Measurements from ENCODE around the gene PRKD2. TPM values are rescaled to one million over a fixed set of nuclear protein-coding genes. Genes with fewer than 3 reads are reported as not detected.

The PRKD2 gene
- total RNA-seq (8.2 and 11.6 TPM in 2 replicates), polyA plus RNA-seq (8.1 and 10.8 TPM in 2 replicates), polyA minus RNA-seq (ENCODE audit: low replicate concordance) (30.1 and 48.5 TPM in 2 replicates)
- polyA plus RNA-seq (2012) = 15.0 and 22.3 TPM in 2 replicates

DNA sequence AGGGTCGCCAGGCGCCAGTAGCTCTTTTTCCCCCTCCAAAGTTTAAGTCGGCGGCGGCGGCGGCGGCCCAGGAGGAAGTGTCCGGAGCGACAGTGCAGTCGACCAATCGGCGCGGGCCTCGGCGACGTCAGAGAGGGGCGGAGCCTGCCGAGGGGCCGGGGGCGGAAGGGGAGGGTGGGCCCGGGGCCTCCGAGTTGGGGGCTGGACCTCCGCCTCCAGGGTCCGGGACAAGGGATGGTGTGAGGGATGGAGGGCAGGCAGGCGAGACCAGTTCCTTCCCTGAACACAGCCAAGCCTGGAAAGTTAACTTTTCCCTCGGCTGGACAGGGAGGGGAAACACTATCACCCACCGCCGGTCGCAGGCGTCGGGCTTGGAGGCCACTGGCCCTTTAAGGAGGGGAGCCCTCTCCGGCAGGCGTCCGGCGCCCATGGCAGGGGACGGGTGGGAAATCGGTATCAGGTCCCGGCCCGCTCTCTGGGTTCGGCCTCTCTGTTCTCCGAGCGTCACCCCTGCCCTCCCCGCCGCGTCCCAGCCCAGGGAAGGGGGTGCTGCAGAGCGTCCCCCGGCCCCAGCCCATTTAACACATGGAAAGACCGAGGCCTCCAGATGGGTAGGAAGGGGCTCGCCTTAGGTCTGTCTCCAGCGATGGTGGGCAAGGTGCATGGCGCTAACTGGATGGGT is at the start of gene PRKD2:
Gene PRKD2, minus strand, starts transcription at position 81 of the 682 bp plus-strand sequence. CDS start 744 bp downstream, outside the sequence.
- Histone ChIP-seq H3K4me2 (ENCODE audit: extremely low read depth, insufficient read depth, low read length) (peak within 1 kb of the TSS; percentile 95), H3K4me3 (replicated peaks in 1 of 4; ENCODE audit: control extremely low read depth in 1 of 4, insufficient read depth in 1 of 4, low read depth in 3 of 4, low read length in 4 of 4) (peak within 1 kb of the TSS; percentile 75 to 89 (median 76)), H3K27me3 (ENCODE audit: control insufficient read depth, insufficient read depth, low read length) (no peaks in the 10 kb centered on the region), H3K9me3 (ENCODE audit: control insufficient read depth, insufficient read depth, low read depth, low read length) (no peaks in the 10 kb centered on the region), H3K36me3 (ENCODE audit: control insufficient read depth, insufficient read depth, low read length) (peaks cover 16% of the 10 kb centered on the region), H3K79me2 (ENCODE audit: control insufficient read depth, insufficient read depth, low read length) (peaks cover 17% of the 10 kb centered on the region), H3K4me1 (ENCODE audit: control insufficient read depth, extremely low read depth, insufficient read depth, low read length) (peaks cover 2% of the 10 kb centered on the region), H2AFZ (ENCODE audit: low read length) (peak within 1 kb of the TSS; percentile 83), H4K20me1 (ENCODE audit: control insufficient read depth, extremely low read depth, insufficient read depth, low read length) (no peaks in the 10 kb centered on the region), H3K9ac (ENCODE audit: insufficient read depth, low read length) (peak within 1 kb of the TSS; percentile 84), H3K27ac (ENCODE audit: insufficient read depth, low read length) (peak within 1 kb of the TSS; percentile 88)
- peak; percentile 79 to 82 for DNase-seq (ENCODE audit: low read depth in 2 of 2)
- TF ChIP-seq, protein P1, sequence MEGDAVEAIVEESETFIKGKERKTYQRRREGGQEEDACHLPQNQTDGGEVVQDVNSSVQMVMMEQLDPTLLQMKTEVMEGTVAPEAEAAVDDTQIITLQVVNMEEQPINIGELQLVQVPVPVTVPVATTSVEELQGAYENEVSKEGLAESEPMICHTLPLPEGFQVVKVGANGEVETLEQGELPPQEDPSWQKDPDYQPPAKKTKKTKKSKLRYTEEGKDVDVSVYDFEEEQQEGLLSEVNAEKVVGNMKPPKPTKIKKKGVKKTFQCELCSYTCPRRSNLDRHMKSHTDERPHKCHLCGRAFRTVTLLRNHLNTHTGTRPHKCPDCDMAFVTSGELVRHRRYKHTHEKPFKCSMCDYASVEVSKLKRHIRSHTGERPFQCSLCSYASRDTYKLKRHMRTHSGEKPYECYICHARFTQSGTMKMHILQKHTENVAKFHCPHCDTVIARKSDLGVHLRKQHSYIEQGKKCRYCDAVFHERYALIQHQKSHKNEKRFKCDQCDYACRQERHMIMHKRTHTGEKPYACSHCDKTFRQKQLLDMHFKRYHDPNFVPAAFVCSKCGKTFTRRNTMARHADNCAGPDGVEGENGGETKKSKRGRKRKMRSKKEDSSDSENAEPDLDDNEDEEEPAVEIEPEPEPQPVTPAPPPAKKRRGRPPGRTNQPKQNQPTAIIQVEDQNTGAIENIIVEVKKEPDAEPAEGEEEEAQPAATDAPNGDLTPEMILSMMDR (conservative IDR thresholded peaks at IDR 0.05 in 1 of 2, IDR thresholded peaks at IDR 0.05 in 1 of 2; ENCODE audit: low read depth in 1 of 2, low read length in 2 of 2) = no peak
- TF ChIP-seq EZH2 (IDR thresholded peaks at IDR 0.05; ENCODE audit: low read length, missing control alignments) = no peak

DNA sequence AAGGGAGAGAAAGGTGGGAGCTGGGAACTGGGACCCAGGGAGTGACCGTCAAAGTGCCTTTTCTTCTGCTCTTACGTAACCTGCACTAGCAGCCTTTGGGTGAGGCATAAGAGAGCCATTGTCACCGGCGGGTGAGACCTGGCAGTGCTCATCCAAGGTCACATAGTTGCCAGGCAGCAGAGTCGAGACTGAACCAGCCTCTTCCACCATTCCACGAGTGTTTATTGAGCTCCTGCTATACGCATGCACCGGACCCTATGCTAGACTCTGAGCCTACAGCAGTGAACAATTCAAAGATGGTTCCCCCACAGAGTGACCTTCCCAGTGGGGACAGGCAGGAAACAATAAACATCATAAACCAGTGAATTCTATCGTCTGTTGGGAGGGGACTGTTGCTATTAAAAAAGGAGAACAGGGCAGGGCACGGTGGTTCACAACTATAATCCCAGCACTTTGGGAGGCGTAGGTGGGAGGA is 47.9 kb upstream of the PRKD2 start:
- H3K4me3 ChIP-seq (replicated peaks in 1 of 4; ENCODE audit: control extremely low read depth in 1 of 4, insufficient read depth in 1 of 4, low read depth in 3 of 4, low read length in 4 of 4) = no peak overlapping the region
- peaks cover 6% of the 10 kb centered on the region for H3K4me1 ChIP-seq (ENCODE audit: control insufficient read depth, extremely low read depth, insufficient read depth, low read length)
- H3K36me3 ChIP-seq (ENCODE audit: control insufficient read depth, insufficient read depth, low read length) = no peaks in the 10 kb centered on the region
- TF ChIP-seq, protein P1 (conservative IDR thresholded peaks at IDR 0.05 in 1 of 2, IDR thresholded peaks at IDR 0.05 in 1 of 2; ENCODE audit: low read depth in 1 of 2, low read length in 2 of 2) = no peak
- no peak overlapping the region for H2AFZ ChIP-seq (ENCODE audit: low read length)
- no peaks in the 10 kb centered on the region for H3K79me2 ChIP-seq (ENCODE audit: control insufficient read depth, insufficient read depth, low read length)
- no peak overlapping the region for H3K27ac ChIP-seq (ENCODE audit: insufficient read depth, low read length)
- H3K9me3 ChIP-seq (ENCODE audit: control insufficient read depth, insufficient read depth, low read depth, low read length) = no peaks in the 10 kb centered on the region
- no peak overlapping the region for H3K9ac ChIP-seq (ENCODE audit: insufficient read depth, low read length)
- no peak for DNase-seq (ENCODE audit: low read depth in 2 of 2)
- H3K27me3 ChIP-seq (ENCODE audit: control insufficient read depth, insufficient read depth, low read length) = no peaks in the 10 kb centered on the region
- no peaks in the 10 kb centered on the region for H4K20me1 ChIP-seq (ENCODE audit: control insufficient read depth, extremely low read depth, insufficient read depth, low read length)
- H3K4me2 ChIP-seq (ENCODE audit: extremely low read depth, insufficient read depth, low read length) = no peak overlapping the region

DNA sequence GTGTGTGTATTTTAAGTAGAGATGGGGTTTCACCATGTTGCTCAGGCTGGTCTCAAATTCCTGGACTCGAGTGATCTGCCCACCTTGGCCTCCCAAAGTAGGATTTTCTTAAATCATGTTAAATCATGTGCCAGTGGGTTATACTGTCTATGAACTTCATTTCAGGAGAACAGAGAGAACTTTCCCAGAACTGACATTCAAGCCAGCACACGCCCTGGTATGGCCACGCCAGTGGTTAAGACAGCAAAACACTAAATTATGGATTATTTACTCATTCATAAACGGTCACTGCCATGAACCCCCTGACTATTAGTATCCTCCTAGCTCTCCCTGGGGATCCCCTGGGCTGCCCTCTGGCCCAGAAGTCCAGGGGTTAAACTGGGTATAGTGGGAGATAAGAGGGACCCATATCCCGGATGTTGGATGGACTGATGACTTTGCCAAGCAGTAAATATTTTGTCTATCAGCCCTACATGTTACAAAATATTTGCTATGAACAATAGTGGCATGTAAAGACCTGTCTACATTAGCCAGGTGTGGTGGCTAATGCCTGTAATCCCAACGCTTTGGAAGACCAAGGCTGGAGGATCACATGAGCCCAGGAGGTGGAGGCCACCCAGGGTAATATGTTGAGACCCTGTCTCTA is 45.5 kb upstream of the PRKD2 start:
- Histone ChIP-seq H3K36me3 (ENCODE audit: control insufficient read depth, insufficient read depth, low read length) (peaks cover 2% of the 10 kb centered on the region), H4K20me1 (ENCODE audit: control insufficient read depth, extremely low read depth, insufficient read depth, low read length) (no peaks in the 10 kb centered on the region), H2AFZ (ENCODE audit: low read length) (no peak overlapping the region), H3K9me3 (ENCODE audit: control insufficient read depth, insufficient read depth, low read depth, low read length) (no peaks in the 10 kb centered on the region), H3K27me3 (ENCODE audit: control insufficient read depth, insufficient read depth, low read length) (no peaks in the 10 kb centered on the region), H3K9ac (ENCODE audit: insufficient read depth, low read length) (no peak overlapping the region), H3K4me3 (replicated peaks in 1 of 4; ENCODE audit: control extremely low read depth in 1 of 4, insufficient read depth in 1 of 4, low read depth in 3 of 4, low read length in 4 of 4) (no peak overlapping the region), H3K4me2 (ENCODE audit: extremely low read depth, insufficient read depth, low read length) (no peak overlapping the region), H3K27ac (ENCODE audit: insufficient read depth, low read length) (no peak overlapping the region), H3K4me1 (ENCODE audit: control insufficient read depth, extremely low read depth, insufficient read depth, low read length) (peaks cover 11% of the 10 kb centered on the region), H3K79me2 (ENCODE audit: control insufficient read depth, insufficient read depth, low read length) (no peaks in the 10 kb centered on the region)
- DNase-seq (ENCODE audit: low read depth in 2 of 2) = no peak
- TF ChIP-seq EZH2 (IDR thresholded peaks at IDR 0.05; ENCODE audit: low read length, missing control alignments) = no peak
- TF ChIP-seq, protein P1 (conservative IDR thresholded peaks at IDR 0.05 in 1 of 2, IDR thresholded peaks at IDR 0.05 in 1 of 2; ENCODE audit: low read depth in 1 of 2, low read length in 2 of 2) = no peak

Data from fibroblast of lung (primary cell).